ENCODE data around the gene FRMPD2.
"Not testable (repeated sequence)": the region's sequence is repeated elsewhere in the genome, so short reads cannot be mapped to it uniquely, and the experiment has no call there.

FRMPD2 gene

DNA sequence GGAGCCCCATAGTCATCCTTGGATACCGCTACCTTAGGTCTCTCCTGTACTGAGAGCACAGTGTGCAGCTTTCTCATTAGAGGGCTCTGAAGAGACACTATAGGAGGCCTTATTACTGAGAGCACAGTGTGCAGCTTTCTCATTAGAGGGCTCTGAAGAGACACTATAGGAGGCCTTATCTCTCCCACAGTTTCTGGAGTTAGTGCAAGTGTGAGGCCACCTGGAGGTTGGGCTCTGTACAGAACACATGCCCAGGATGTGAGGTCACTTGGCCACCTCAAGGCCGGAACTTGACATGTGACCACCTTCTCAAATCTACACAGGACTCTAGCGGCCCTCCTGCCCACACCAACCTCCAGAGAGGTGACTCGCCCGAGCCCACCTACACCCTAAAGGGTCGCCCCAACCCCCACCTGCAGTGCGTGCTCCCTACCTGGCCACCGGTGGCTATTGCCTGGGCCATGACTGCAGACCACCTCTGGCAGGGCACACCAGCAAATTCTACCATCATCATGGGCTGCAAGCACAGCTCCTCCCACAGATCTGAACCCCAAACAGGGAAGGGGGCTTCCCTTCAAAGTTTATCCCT, 24.6 kb downstream of the FRMPD2 start:
- no peak for DNase-seq

DNA sequence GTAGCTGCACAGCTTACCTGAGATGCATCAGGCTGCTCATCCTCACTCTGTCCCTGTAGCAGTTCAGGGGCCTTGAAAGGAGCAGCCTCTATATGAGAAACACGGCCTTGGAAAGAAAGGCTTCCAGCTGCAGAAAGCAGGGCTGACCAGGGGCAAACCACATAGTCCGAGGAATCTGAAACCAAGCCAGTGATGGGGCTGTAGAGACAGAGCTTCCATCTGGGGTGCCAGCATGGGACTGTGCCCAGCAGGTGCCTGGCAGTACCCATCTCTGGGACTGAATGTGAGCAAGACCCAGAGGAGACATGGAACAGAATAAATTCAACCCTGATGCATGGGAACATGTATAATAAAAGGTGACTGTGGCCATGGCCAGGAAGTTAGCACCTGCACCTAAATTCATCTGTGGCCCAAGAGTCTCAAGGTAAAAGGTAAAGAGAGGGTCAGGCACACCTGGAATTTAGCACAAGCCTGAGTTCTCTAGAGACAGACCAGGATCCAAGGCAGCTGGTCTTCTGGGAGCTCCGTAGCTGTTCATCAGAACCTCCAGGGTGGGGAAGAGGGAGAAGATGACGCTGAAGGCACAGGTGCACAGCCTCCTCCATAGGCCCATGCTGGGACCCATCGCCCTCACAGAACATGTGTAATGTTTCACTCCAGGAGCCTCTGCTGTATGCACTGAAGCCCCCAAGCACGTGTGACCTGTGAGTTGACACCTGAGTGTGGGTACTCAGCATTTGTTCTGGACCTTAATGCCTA, 25.3 kb downstream of the FRMPD2 start:
- DNase-seq: no peak

DNA sequence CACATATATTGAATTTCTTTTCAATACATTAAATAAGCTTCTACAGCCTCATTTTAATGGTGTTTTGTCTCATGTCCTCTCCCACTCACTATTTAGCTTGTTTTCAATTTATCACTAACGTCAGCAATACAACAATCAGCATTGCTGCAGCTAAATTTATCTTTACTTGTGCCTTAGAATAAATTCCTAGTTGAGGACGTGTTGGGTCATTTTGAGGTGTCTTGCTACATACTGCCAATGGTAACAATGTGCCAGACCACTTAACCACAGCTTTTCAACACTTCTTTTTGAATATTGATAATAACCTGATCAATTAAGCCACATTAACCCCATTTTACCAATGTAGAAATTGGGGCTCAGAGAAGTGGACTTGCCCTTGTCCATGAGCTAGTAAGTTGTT, 26.0 kb downstream of the FRMPD2 start:
- DNase-seq: no peak

DNA sequence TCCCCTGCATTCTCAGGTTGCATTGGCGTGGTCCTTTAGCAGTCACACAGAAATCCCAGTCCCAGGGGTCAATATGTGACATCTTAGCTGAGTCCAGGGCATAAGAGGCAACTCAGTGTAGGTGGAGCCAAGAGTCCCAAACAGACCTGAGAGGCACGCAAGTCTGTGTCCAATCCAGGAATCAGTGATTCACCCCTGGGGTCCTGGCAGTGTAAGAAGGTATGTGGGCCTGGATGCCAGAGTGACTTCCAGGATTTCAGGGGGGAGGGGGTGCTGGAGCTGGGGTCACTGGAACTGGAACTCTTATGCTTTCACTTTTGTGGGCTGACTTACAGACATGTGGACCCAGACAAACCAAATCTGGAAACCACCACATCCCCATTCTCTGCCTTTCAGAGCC, 26.8 kb downstream of the FRMPD2 start:
- no peak for DNase-seq

DNA sequence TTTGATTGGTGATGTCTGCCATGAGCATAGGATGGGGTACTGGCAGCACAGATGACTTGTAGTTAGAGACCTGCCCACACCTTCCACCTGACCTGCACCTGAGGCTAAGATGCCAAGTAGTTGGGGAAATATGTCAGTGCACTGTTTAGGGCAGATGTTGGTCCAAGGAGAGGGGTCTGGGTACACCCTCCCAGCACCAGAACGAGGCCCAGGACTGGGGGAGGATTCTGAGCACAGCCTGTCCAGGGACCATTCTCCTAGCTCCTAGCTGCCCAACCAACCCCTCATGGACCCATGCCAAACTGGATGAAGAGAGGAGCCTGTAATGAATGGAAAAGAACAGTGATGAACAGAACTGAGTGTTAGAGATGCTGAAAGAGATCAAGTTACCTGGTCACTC, 28.0 kb downstream of the FRMPD2 start:
- no peak for DNase-seq

DNA sequence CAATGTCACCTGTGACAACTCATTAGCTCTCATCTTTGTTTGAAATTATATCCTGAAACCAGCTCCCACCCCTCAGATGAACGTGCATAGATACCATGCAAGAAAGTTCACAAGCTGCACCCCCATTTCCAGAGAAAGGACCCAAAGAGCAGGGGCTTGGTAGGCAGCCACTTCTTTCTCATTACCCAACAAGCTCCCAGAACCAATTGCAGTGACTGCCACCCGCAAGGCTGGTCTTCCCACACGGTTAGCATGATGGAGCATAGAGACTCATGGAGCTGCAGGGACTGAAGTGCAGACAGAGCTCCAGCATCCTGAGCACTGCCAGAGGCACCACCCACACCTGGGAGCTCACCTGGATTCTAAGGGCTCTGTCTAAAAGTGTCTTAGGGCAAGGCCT, 28.5 kb downstream of the FRMPD2 start:
- DNase-seq: no peak

DNA sequence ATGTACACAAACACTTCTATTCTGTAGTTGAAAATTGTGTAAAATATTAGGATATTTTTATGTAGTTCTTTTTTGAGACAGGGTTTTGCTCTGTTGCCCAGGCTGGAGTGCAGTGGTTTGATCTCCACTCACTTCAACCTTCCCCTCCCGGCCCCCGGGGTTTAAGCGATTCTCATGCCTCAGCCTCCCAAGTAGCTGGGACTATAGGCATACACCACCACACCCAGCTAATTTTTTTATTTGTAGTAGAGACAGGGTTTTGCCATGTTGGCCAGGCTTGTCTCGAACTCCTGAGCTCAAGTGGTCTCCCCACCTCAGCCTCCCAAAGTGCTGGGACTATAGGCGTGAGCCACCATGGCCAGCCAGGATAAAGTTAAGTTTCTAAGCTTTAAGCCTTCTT, 30.6 kb downstream of the FRMPD2 start:
- DNase-seq: not testable (repeated sequence)

DNA sequence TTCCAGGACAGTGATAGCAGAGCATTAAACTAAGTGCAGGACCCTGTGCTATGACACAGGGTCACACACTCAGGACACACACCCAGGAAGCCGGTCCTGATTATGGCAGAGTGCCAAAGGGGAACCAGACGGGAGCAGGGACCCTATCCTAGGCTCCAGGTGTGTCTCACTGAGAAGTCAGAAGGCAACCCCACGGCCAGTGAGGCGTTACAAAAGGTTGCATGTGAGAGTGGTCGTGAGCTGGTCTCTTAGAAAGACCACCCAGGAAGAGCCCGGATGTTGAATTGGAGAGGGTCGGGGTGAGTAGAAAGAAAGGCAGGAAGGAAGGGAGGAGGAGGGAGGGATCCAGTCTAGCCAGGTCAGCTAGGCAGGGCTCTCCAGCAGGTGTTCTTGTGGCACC, 31.0 kb downstream of the FRMPD2 start:
- no peak for DNase-seq

DNA sequence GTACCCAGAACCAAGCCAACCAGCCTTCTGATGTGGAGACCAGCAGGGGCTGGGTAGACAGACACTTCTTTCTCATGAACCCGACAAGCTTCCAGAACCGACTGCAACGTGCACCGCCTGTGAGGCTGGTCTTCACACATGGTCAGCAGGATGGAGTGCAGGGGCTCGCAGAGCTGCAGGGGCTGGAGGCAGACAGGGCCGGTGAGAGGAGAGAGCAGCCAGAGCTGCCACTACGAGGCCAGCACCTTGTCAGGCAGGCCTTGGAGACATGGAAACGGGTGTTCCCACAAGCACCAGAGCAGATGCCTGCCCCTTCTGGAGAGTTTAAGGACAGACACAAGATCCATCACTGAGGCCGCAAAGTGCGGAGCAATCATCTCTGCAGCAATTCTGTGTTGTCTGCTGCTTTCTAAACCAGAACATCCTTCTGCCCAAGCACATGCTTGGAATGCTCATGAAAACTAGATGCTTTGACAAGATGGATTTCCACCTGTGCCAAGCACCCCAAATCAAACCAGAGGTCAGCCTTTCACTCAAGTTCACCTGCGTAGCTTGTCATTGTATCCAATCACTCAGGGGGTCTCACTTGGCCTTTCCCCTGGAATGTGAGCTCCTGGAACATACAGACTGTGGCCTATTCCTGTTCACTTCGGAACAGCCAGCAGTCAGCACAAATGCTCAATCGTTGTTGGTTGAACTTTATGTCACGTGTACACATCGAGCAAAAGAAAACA, 32.2 kb downstream of the FRMPD2 start:
- DNase-seq: no peak

DNA sequence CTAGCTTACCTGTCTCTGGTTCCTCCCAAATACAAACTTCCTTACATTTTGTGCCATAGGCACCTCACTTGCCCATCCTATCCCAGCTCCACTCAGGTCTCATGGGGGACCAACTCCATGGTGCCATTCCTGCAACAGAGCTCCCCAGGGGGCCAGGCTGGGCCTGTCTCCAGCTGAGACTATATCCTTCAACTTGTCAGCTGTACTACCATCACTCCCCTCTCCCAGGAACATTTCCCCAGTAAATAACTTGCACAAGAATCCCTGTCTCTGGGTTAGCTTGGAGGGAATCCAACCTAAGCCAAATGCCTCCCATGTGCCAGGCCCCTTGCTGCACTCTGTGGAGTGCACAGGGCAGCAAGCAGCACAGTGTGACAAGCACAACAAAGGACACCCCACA, 33.2 kb downstream of the FRMPD2 start:
- no peak for DNase-seq

DNA sequence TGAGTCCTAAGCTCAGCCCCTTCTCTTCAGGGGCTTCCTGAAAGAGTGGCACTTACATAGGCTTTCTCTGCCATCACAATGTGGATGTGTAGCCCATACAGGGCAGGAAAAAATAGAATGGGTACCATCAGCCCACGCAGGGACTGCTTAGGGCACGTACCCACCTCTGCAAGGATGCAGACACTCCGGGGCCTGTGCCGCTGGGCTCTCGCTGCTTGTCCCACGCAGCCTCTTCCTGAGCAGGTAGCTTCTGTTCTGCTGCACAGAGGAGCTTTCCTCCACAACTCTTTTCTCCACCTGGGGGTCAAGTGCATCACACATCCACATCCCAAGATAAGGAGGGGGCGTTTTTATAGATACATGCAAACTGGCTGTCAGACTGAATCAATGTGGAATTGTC, 34.3 kb downstream of the FRMPD2 start:
- DNase-seq: no peak

DNA sequence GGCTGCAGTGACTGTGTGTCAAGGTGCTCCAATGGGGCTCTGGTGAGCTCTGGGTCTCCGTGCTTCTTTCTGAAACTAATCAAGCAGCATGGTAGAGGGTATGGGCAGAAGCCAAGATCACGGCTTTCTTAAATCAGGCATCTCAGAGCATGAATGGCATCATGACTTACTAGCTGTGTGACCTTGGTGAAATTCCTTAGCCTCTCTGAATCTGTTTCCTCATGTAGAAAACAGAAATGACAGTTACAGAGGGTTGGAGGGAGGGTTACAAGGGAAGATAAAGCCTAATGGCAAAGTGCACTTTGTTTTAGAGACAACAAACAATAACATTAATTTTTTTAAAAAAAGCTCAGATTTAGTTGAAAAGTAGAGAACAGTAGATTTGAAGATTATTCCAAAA, 34.9 kb downstream of the FRMPD2 start:
- no peak for DNase-seq

DNA sequence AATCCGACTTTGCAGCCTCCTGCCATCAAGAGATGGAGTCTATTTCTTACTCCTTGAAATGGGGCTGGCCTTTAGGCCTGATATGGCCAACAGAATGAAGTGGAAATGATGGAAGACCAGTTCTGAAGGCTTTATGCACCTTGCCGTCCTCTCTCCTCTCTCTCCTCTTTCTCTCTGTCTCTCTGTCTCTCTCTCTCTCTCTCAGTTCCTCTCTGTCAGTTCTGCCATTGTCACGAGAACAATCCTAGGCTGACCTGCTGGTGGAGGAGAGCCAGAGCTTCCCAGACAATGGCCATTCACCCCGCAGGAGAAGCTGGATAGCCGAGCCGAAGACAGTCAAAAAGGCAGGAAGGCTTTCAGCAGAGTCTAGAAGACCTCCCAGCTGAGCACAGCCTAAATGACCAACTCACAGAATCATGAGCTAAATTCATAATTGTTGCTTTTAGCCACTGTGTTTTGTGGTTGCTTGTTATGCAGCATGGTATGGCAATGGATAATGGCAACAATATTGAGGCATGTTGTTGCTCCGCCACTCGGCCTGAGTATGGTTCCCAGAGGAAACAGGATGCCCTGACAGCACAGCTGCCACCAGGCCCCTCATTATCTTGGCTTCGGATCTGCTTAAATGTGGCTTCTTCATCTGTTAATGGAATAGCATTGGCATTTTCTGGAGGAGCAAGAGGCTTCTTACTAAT, 35.5 kb downstream of the FRMPD2 start:
- DNase-seq: peak; percentile 22

DNA sequence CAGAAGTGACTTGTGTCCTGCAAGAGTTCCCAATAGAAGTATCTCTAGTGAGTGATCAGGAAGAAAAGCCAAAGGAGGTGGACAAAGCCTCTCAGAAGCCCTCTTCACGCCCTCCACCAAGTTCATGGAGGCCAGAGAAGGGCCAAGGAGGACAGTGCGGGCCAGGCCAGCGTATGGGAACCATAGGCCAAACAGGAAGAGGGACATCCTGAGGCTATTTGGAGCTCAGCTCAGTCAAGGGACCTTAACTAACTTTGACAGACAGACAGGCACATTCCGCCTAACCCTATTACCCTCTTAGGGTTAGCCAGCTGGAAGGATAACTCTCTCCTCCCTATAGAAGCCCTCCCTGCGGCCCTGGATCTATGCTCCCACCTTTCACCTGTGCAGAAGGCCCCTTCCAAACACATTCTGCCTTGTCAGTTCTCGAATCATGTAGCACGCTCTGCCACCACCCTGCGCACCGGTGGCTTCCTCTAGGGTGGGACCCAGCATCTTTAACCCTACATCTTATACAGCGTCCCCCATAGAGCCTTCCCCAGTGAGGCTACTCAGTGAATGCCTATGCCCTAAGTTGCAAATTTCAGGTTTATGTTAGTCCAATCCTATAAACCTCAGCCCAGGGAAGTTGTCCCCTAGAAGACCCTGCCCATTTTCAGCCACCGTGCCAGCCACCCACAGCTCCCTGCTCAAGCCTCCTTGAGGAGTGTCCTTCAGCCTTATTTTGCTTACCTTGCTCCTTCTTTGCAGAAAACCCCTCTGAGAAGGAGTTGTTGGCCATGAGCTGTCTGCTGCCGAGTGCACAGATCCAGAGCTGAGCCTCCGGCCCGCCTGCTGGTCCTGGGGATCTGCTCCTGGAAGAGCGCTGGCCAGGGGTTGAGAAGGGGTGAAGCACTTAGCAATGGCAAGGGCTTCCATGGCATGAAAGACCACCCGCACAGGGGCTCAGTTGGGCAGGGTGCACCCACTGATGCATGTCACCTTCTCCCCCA, 36.9 kb downstream of the FRMPD2 start:
- DNase-seq: no peak

DNA sequence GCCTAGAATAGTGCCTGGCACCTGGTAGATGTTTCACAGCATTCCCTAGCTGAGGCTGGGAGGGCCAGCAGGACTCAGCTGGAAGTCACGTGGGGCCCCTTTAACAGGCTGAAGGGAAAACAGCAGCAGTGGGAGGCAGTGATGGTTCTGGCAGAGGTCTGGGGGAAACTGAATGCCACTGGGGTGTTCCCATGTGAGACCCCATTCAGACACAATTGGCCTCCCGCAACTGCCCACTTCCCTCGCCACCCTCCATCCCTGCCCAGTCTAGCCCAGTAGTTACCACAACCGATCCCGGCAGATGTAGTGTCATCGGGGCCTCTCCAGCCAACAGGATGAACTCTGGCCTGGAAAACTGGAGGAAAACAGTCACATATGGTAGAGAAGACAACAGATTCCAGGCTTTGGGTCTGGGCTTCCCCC, 38.3 kb downstream of the FRMPD2 start:
- no peak for DNase-seq

DNA sequence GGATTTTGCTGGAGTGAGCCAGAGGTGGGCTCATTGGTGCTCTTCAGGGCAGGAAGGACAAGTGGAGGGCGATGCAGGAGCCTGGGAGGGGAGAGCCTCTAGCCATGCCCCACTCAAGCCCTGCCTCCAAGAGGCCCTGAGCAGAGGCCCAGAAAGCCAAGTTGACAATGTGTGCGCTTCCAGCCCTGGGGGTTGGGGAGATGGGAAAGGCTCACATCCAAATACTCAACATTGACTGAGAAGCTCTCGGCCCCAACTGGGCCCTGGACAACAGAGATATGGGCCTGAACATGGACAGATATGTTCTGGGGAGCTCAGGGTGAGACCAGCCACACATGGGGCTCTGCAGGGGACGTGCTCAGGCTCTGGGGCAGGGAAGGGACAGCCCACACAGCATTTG, 39.0 kb downstream of the FRMPD2 start:
- DNase-seq: no peak

DNA sequence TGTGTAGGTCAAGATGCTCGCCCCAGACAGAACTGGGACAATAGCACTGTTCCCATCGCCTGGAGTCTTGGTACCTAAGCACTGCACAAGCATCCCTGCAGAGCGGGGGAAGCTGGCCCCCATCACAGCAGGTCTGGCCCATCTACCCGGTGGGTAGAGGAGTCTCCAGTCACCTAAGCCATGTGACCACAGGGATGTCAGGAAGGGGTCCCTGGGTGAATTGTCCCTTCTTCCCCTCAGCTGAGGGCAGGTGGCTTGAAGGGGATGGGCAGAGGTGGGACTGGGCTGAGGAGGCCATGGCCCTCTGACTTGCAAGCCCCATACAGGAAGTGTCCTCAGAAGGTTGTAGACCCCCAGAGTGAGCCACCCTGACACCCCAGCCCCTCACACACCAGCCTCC, 39.7 kb downstream of the FRMPD2 start:
- DNase-seq: no peak

DNA sequence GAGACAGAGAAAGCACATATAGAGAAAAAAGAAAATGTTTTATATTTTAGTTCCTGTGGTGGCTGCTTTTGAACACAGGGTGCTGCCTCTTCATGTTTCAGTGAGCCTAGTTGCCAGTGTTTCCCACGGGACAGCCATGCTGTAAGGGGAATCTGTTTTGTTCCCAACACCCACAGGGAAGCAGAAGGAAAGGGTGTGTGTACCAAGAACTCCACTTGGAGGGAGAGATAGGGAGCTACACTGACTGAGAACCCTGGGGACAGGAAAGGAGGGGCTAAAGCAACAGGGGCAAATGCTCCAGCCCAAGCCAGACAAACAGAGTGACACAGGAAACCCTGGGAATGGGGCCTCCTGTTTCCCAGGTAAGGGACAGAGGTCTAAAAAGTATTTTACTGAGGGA, 40.2 kb downstream of the FRMPD2 start:
- DNase-seq: no peak

DNA sequence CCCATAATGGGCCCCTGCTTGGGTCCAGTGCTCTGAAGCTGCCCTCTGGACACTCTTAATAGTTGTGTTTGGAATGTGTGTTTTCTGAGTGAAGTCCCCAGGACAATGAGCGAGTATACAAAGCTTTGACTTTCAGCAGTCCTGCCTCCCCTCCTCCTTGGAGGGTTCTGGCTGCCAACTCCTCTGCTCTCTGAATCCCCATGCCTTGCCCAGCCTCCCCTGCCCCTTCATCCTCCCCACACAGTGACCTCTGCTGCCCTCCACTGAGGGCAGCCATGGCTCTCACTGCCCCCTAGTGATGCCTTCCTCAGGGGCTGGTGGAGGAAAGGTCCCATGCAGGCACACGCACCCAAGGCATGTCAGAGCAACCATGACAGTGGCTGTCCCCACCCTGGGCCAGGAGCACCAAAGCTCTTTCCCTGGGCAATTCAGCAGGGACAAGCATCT, 40.9 kb downstream of the FRMPD2 start:
- DNase-seq: peak; percentile 9

DNA sequence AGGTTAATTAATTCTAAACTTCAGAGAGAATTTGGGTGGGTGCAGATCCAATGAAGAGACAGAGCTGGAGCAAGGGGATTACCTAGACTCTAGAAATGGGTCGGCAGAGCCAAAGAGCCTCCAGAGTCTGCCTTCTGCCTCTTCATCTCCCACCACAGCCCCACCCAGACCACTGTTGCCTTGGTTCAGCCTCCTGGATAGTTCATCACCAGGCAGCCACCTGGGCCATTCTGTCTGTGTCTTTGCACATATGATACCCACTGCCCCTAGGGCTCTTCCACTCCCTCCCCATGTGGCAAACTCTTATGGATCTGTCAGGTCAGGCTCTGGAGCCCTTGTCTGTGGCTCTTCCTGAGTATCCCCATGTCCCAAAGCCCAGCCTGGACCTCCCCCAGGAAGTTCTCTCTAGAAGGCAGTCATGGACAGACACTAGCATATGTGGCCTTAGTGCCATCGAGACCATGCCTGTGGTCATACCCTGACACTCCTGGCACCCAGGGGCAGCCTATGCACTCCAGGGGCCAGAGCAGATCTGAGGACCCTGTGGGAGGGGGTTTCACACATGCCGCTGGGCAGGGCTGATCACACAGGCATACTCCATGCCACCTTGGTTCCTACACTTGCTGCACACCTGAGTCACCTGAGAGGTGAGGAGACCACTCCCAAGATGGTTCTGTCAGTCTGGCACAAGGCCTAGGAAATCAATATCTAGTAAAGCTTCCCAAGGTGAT, 41.6 kb downstream of the FRMPD2 start:
- DNase-seq: no peak

DNA sequence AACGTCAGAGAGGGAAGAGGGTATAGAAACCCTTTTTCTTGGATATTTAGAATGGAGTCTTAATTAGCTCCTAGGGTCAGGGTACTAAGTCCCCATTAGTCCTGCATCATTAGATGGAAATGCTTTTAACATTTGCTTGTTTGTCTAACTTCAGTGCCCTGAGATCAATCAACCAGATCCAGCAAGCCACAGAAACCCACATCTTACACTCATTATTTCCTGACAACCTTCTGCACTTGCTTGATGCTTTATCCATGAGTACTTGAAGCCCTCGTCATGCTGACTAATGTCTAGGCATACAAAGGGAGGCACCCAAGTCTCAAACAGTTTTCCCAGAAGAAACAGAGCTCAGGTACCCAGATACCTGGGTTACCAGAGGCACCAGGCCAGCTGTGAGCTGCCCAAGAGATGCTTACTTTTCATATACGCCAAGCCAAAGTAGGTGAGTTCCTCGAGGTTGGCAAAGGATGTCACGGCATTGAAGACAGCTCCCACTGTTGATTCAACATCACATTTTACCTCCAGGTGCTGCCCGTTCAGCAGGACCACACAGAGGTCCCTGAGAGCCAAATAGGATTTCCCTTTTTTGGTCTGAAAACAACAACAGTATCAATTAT, 42.7 kb downstream of the FRMPD2 start:
- DNase-seq: no peak

All from midbrain (tissue), 1 donor.